HG02763 (cell line): Measurements from ENCODE around the gene ATXN1.
A peak's percentile ranks its signal among the peaks of the same experiment; 100 is the strongest.
"Not testable (repeated sequence)": the region's sequence is repeated elsewhere in the genome, so short reads cannot be mapped to it uniquely, and the experiment has no call there.

Source experiments
- ATAC-seq: cut with Tn5 transposase; IDR thresholded peaks from one replicate; pipeline ENCODE4 v1.9.1; 2021; ENCODE audit warnings: mild to moderate bottlenecking, moderate library complexity; ENCODE audit not compliant: unreplicated experiment

The ATXN1 gene

DNA sequence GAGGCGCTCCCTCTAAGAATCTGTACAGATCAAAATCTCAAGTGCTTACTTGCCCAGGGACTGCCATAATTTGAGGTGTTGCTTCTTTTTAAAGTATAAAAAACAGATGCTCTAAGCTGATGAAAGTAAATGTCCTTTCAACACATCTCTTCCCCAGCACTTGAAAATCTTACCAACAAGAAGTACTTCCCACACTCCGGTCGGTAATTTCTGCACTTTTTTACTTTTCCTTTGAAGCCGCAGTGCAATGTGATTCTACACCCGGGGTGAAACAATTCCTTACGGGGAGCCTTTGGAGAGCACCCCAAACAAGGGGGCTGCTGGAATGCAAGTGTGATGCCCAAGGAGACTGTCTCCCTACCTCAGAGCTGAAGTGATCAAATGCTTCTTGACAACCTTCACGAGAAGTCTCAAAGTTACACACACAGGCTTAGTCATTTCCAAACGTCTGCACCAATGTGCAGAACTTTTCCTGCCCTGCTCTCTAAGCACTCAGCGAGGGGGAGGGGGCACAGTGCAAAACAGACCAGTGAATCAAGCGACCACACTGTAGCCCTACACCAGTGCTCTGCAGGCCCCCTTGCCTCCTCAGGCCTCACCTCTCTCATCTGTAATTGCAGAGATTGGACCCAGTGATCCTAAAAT is 56.7 kb downstream of the ATXN1 start:
- ATAC-seq, result no peak

DNA sequence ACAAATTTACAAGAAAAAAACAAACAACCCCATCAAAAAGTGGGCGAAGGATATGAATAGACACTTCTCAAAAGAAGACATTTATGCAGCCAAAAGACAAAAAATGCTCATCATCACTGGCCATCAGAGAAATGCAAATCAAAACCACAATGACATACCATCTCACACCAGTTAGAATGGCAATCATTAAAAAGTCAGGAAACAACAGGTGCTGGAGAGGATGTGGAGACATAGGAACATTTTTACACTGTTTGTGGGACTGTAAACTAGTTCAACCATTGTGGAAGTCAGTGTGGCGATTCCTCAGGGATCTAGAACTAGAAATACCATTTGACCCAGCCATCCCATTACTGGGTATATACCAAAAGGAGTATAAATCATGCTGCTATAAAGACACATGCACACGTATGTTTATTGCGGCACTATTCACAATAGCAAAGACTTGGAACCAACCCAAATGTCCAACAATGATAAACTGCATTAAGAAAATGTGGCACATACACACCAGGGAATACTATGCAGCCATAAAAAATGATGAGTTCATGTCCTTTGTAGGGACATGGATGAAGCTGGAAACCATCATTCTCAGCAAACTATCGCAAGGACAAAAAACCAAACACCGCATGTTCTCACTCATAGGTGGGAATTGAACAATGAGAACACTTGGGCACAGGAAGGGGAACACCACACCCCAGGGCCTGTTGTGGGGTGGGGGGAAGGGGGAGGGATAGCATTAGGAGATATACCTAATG is 58.5 kb downstream of the ATXN1 start:
- ATAC-seq, result not testable (repeated sequence)

DNA sequence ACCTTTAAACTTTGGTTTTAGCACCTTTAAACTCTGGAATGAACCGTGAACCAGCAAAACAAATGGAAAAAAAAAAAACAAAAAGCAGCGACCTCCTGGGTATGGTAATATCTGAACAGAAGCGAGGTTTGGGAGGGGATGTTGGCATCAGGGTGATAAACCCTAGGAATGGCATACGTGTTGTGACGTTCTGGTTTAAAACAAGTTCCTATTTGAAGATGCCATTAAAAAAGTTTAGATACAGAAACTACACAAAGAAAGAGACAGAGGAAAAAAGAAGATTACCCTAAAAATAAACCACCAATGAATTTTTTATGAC is 60.4 kb downstream of the ATXN1 start:
- no peak for ATAC-seq

DNA sequence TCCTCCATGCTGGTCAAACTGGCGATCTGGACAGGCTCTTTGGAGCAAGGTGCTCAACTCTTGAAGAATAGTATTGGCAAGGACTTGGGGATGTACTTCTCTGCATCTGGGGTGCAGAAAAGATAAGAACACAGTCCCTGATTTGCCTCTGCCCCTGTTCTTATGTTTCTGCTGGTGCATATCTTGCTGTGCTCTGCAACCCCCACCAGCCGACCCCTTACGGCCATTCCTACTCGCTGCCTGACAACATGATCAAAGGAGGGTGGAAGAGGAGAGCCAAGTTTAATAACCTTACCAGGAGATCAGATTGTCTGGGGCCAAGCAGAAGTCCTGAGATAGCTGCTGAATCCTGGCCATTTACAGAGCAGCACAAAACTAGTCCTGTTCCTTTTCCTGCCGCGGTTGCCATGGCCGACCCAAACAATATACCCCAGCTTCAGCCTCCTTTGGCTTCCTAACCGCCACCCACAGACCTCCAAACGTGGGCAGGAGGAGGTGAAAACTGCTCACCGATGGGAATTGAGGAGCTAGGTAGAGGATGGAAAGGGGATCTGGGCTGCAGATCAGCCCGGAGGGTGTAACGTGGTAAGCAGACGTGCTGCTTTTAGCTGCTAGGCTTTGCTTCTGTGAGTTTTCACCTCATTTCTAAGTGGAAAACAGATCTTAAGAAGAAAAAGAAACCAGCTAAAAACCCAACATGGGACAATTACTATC is 60.9 kb downstream of the ATXN1 start:
- ATAC-seq, result no peak

DNA sequence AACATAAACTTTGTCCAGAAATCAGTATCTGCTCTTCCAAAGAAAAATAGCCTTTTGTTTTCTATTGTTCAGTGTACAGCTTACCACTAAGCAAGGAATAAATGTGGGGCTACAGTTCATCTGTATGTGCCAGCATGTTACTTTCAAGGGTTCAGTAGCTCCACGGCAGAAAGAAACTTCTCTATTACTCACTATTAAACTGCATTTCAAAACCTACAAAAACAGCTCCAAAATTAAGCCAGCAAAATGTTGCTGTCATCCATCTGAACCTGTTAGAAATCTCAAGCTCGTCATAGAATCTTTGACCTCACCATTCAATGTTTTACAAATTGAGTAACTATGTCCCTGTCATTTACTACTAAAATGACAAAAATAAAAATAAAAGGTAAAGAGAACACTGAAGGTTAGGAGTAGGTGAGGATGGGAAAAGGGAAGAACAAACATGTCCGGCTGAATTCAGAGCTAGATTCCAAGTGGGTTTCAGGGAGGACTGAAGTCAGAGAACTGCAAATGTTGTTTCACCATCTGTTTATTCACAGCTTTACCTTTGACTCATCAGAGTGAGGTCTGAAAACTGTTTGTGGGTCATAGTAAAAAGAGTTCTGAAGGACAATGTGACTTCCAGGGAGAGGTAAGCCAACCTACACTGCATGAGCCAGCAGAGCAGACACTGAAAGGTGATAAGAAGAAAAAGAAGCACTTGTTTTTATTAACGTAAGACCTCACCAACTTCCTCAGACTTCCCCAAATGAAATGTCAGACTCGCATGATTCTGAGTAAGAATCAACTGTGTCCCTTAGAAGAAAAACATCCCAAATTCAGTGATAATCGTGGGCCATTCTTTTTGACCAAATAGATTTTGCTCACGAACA is 62.0 kb downstream of the ATXN1 start:
- no peak for ATAC-seq

DNA sequence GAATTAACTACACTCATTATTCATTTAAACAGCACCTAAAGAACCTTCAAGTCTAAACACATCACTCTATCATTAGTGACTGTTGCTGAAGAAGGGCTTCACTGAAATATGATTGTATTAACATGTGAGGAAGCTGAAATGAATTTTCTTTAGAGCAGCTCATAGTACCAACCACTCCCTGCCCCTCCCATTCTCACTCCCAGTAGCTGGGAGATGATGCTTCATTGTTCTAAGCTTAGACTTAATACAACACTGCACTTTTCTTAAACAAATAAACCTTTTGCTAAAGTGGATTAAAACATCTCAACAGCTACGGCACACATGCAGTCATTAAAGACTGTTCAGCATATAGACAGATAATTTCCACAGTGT is 63.1 kb downstream of the ATXN1 start:
- no peak for ATAC-seq

DNA sequence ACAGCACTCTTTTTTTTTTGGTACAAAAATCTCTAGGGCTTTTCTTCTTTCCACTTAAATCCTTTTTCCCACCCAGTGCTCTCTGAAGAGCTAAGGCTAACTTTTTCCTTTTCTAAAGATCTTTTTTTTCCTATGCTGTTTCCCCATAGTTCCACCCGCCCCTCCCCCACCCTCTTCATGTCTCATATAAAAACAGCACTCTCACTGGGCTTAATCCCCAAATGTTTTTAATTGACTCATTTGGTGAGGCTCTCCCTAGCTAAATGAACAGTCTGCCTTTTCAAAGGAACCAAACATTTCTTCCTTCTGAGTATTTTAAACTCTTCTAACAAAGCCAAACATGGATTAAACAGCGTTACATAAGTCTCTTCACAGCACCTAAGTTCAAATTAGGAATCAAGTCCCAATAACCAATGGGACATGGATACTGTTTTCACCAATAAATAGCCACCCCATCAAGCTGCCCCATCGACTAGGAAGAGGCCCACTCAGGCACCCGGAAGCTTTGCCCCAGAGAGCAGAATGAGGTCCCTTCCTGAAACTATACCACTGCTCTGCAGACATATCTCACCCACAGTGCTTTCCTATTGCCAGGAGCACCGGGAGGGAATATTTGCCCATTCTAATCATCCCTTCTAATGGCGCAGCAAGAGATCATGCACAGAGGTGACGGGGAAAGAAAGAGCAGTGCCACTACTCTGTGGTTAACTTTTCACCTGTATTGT is 63.7 kb downstream of the ATXN1 start:
- no peak for ATAC-seq

DNA sequence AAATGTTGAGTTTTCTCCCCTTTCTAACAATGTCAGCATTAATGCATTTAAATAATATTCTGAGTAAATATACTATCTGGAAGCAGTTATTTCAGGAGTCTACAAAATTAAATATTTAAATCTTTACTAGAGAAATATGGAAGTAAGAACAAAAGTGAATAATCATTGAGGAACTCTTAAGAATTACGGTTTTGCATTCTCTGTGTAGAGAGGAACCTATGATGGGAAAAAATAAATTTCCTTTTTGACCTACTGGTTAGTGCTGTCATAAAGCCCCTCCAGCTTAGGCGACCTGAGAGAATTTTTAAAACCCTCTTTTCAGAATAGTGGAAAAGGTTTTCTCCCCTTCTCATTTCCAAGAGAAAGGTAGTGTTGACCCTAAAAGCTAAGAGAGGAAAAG is 64.8 kb downstream of the ATXN1 start:
- no peak for ATAC-seq

DNA sequence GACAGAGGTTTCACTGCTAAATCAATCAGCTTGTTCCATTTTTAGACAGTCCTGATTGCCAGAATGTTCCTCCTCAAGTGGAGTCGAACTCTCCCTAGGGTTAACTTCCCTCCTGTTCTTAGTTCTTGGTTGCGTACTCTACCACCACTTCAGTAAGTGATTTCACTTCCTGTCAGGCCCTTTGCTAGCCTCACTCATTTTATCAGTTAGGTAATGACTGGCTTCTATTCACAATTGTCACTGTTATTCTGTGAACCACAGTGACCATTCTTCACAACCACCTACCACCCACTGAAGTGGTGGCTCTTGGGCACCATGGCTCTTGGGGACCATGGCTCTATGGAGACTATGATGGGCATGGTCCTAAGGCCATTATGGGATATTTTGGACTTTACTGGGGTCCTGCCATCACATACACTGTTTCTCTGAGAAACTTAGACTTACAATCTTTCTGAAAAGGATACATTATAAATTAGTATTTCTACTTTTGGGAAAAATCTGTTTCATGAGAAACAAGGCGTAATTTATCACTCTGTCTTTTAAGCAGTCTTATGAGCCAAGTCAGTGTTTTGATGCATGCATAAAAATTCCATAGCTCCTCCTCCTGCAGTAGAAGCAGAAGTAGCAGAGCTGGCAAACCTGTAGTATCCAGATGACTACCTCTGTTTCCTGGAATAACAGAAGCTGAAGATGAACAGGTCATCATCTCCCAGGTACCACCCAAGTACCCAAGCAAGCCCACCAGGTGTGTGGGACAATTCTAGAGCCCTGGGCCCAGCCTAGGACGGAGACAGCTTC is 66.3 kb downstream of the ATXN1 start:
- no peak for ATAC-seq

DNA sequence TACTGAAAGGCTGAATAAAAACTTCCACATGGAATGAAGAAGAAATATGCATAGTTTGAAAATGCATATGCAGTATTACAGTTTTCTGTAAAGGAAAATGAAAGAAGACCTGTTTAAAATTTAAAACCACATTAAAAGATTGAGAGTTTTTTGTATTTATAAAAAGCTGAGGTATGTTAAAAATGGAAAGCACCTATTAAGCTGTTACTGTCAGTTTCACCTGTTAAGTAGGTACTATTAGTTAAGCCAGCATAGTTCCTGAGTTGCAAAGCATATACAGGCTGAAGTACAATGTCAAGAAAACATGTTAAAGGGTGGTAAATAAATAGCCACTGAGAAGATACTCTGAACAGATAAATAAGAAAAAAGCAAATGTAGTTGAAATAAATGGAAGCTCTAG is 69.9 kb downstream of the ATXN1 start:
- ATAC-seq, result no peak

DNA sequence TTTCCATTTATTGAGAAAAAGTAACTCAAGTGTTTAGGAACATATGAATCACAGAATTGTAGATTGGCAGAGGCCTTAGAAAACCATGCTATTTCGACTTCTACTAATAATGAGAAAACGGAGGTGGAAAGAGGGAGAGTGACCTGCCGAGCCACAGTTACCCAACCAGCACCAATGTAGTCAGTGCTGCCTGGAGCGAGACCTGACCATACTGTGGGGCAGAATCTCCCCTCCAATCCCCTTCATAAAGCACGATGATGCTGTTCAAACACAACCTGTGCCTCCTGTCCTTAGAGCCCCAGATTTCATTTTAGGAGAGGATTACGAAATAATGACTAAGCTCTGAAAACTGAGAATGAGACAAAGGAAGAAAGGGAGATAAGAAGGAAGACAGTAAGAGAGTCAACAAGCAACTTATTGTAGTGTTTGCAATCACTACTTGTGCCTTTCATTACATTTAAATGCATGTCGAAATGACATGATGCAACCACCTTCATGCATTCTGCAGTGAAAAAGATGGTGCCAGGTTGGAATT is 70.6 kb downstream of the ATXN1 start:
- ATAC-seq, result peak; percentile 80

DNA sequence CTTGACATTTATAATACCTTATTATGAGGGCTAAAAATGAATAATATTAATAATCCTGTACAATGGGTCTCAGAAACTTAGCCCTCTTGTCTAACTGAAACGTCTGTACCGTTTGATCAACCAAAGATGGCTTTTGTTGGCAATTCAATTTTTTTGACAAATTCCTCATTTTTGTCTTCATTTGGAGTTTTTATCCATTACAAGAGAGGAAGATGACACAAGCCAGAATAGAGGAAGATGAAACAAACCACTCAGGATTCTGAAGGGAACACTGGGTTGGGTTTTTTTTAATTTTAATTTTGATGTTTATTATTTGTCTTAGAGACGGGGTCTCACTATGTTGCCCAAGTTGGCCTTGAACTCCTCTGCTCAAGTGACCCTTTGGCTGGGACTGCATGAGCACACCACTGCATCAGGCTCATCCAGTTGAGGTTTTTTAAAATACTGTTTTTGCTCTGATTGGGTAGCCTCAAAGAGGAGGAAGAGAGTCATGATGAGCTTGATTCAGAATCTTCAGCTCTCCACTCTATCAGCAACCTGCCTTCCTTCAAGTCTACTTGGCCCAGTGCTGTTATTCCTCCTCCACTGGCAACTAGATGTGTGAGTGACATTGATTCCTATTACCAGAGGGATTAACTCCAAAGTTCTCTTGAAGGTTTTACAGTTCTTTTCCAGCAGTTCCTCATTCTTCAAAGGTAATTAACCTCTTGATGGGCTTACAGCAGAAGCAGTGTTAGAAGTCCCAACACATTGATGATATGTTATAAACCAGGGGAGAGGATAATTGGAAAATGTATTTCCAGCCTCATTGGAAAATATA is 71.3 kb downstream of the ATXN1 start:
- ATAC-seq, result no peak

DNA sequence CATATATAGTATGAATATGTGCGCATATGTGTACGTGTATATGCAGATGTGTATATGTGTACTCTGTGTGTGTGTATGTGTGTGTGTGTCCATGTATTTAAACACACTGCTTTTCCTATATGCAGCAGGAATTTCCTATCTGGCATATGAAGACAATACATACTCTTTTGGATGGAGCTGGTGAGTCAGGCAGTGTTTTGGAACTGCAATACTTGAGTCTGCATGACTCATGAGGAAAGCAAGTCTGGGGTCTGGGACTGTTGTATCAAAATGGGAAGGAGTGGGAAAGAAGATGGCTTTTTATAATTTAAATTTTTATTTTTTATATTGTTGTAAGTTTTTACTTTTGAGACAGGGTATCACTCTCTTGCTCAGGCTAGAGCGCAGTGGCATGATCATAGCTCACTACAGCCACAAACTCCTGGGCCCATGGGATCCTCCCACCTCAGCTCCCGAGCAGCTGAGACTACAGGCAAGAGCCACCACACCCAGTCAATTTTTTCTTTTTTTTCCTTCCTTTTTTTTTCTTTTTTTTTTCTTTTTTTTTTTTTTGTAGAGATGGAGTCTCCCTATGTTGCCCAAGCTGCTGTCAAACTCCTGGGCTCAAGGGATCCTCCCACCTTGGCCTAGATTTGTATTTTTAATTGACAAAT is 72.2 kb downstream of the ATXN1 start:
- ATAC-seq, result no peak

DNA sequence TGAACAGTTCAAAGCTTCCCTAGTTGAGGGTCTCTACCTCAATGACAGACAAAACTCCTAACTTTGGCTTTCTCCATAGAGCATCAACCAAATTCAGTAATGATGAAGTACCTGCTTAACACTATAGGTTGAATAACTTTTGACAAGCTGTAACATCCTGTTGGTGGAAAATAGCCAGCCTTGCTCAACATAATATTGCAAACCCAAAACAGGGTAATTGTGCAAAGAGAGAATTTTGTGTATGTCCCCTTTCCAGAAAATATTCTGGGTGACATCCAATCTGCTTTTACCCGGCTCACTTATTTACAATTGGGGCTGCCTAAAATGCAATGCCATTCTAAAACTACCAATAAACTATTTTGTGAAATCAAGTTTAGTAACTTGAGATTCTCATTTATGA is 72.8 kb downstream of the ATXN1 start:
- ATAC-seq, result no peak

DNA sequence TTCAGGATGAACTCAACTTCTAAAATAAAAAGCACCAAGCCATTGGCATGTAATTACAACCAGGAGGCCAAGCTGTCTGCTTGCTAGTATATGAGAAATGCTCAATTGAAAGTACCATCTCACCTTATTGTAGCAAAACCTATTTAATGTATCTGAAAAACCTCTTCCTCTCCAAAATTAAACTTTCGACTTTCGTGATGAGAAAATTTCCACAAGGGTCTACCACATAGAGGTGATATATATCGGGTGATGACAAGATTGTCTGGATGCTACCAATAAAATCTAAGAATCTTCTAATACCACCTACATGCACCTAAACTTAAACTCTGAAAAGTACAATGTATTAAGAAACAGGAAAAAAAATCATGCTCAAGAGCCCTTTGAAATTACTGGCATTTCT is 74.2 kb downstream of the ATXN1 start:
- no peak for ATAC-seq

DNA sequence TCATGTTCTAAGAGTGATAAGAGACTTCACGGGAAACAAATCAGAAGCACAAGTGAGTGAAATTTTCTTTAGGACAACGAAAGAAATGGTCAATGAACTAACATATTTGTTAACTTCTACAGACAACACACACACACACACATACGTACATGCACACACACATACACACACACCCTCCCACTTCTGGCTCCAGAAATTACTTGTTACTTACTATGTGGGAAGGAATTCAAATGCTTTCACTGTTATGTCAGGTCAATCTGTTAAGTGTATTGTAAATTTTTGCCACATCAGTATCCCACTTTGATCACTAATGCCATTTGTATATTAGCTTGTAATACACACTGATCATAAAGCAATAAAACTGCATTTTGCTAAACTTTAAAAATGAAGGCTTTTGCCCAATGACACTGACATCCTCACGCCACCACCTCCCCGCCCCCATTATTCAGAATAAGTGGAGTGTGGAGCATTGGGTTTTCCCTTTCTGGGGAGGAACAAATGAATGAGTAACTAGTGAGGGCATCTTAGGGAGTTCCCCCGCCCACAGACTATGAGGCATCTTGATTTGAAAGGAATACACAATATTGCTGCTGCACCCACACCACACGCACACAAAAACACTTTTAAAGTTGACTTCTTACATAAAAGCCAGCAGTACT is 76.2 kb downstream of the ATXN1 start:
- ATAC-seq, result peak; percentile 47

DNA sequence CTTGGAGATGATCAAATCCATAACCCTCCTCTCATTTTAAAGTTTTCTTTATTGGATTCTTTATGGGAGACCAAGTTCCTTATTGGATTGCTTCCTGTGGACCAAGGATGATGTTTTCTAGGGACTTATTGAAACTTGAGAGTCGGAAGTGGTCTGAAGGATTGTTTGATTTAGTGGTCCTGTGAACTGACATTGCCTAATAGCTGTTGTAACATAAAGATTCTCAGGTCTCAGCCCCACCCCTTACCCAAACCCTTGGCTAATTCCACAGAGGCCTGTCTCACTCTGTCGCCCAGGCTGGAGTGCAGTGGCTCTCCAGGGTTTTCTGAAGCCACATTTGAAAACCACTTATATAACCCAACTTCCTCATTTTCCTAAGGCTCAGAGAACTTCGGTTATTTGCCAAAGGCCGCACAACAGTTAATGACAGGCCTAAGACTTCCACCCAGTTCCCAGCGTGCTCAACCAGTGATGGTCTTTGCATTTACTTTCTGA is 77.0 kb downstream of the ATXN1 start:
- ATAC-seq, result no peak
